ENCODE data around the gene LNPK.

GRCh38 chr2:175892046-175892445 is 110.0 kb downstream of the LNPK start:
- TF ChIP-seq CTCF (IDR thresholded peaks at IDR 0.05) = no peak
- no peak for TF ChIP-seq POLR2A (IDR thresholded peaks at IDR 0.05)

Data from Peyer's patch (tissue), 4 donors.